ENCODE results near the gene EMX1. TPM values are rescaled to one million over a fixed set of nuclear protein-coding genes. Genes with fewer than 3 reads are reported as not detected.
A peak's percentile ranks its signal among the peaks of the same experiment; 100 is the strongest.

Gene EMX1
- total and polyA plus RNA-seq, 2 donors (not counting 1 experiment from before 2014, with no cell fraction given): not detected

- Histone ChIP-seq H3K36me3 (ENCODE audit: control insufficient read depth, insufficient read depth, low read length) (no peaks in the 10 kb centered on the region), H3K4me2 (ENCODE audit: extremely low read depth, insufficient read depth, low read length) (no peak overlapping the region), H3K27ac (ENCODE audit: insufficient read depth, low read length) (no peak overlapping the region), H2AFZ (ENCODE audit: low read length) (no peak overlapping the region), H3K27me3 (ENCODE audit: control insufficient read depth, insufficient read depth, low read length) (peaks cover 16% of the 10 kb centered on the region), H3K4me3 (replicated peaks in 1 of 4; ENCODE audit: control extremely low read depth in 1 of 4, insufficient read depth in 1 of 4, low read depth in 3 of 4, low read length in 4 of 4) (no peak overlapping the region), H3K79me2 (ENCODE audit: control insufficient read depth, insufficient read depth, low read length) (no peaks in the 10 kb centered on the region), H3K9ac (ENCODE audit: insufficient read depth, low read length) (no peak overlapping the region), H3K9me3 (ENCODE audit: control insufficient read depth, insufficient read depth, low read depth, low read length) (no peaks in the 10 kb centered on the region), H3K4me1 (ENCODE audit: control insufficient read depth, extremely low read depth, insufficient read depth, low read length) (peaks cover 2% of the 10 kb centered on the region), H4K20me1 (ENCODE audit: control insufficient read depth, extremely low read depth, insufficient read depth, low read length) (no peaks in the 10 kb centered on the region)
- peak in 1 of 2 donors; percentile 14 for DNase-seq (ENCODE audit: low read depth in 2 of 2)
- TF ChIP-seq EZH2 (IDR thresholded peaks at IDR 0.05; ENCODE audit: low read length, missing control alignments) (no peak), CTCF (conservative IDR thresholded peaks at IDR 0.05 in 1 of 2, IDR thresholded peaks at IDR 0.05 in 1 of 2; ENCODE audit: low read depth in 1 of 2, low read length in 2 of 2) (no peak)
Measured at GRCh38 chr2:72891091-72891818, 26.1 kb upstream of the EMX1 start.

GRCh38 chr2:72892506-72893173 lies 24.7 kb upstream of the EMX1 start:
- peak; percentile 54 to 77 for DNase-seq (ENCODE audit: low read depth in 2 of 2)

More at GRCh38 chr2:72892506-72893173, 24.7 kb upstream of the EMX1 start:
- no peak for TF ChIP-seq EZH2 (IDR thresholded peaks at IDR 0.05; ENCODE audit: low read length, missing control alignments)
- peak; percentile 80 to 86 for TF ChIP-seq CTCF (conservative IDR thresholded peaks at IDR 0.05 in 1 of 2, IDR thresholded peaks at IDR 0.05 in 1 of 2; ENCODE audit: low read depth in 1 of 2, low read length in 2 of 2)
- H3K36me3 ChIP-seq (ENCODE audit: control insufficient read depth, insufficient read depth, low read length): no peaks in the 10 kb centered on the region
- peaks cover 24% of the 10 kb centered on the region for H3K27me3 ChIP-seq (ENCODE audit: control insufficient read depth, insufficient read depth, low read length)
- no peak overlapping the region for H2AFZ ChIP-seq (ENCODE audit: low read length)
- no peaks in the 10 kb centered on the region for H4K20me1 ChIP-seq (ENCODE audit: control insufficient read depth, extremely low read depth, insufficient read depth, low read length)
- no peaks in the 10 kb centered on the region for H3K79me2 ChIP-seq (ENCODE audit: control insufficient read depth, insufficient read depth, low read length)
- no peak overlapping the region for H3K9ac ChIP-seq (ENCODE audit: insufficient read depth, low read length)
- no peak overlapping the region for H3K27ac ChIP-seq (ENCODE audit: insufficient read depth, low read length)
- H3K9me3 ChIP-seq (ENCODE audit: control insufficient read depth, insufficient read depth, low read depth, low read length): no peaks in the 10 kb centered on the region
- no peak overlapping the region for H3K4me2 ChIP-seq (ENCODE audit: extremely low read depth, insufficient read depth, low read length)
- no peaks in the 10 kb centered on the region for H3K4me1 ChIP-seq (ENCODE audit: control insufficient read depth, extremely low read depth, insufficient read depth, low read length)
- H3K4me3 ChIP-seq (replicated peaks in 1 of 4; ENCODE audit: control extremely low read depth in 1 of 4, insufficient read depth in 1 of 4, low read depth in 3 of 4, low read length in 4 of 4): no peak overlapping the region
